Measurements from ENCODE around the gene LRRC72.
"Not testable (repeated sequence)": the region's sequence is repeated elsewhere in the genome, so short reads cannot be mapped to it uniquely, and the experiment has no call there.

DNA sequence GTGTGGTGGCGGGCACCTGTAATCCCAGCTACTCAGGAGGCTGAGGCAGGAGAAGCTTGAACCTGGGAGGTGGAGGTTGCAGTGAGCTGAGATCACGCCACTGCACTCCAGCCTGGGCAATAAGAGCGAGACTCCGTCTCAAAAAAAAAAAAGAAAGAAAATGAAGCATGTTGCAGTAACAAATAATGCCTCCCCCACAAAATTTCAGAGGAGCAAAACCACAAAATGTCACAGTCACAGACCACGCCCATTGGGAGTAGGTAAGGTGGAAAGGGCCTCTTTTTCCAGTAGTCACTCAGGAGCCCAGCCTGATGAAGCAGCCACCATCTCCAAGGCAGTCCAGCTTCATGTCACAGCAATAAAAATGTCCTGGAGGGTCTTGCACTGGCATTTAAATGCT, 20.2 kb upstream of the LRRC72 start:
- not testable (repeated sequence) for TF ChIP-seq RCOR1 (IDR thresholded peaks at IDR 0.05; ENCODE audit: borderline replicate concordance in 1 of 2, low read depth in 2 of 2, low read length in 2 of 2)
- TF ChIP-seq, protein P1, sequence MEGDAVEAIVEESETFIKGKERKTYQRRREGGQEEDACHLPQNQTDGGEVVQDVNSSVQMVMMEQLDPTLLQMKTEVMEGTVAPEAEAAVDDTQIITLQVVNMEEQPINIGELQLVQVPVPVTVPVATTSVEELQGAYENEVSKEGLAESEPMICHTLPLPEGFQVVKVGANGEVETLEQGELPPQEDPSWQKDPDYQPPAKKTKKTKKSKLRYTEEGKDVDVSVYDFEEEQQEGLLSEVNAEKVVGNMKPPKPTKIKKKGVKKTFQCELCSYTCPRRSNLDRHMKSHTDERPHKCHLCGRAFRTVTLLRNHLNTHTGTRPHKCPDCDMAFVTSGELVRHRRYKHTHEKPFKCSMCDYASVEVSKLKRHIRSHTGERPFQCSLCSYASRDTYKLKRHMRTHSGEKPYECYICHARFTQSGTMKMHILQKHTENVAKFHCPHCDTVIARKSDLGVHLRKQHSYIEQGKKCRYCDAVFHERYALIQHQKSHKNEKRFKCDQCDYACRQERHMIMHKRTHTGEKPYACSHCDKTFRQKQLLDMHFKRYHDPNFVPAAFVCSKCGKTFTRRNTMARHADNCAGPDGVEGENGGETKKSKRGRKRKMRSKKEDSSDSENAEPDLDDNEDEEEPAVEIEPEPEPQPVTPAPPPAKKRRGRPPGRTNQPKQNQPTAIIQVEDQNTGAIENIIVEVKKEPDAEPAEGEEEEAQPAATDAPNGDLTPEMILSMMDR (IDR thresholded peaks at IDR 0.05 in 2 of 3, conservative IDR thresholded peaks at IDR 0.05 in 1 of 3; ENCODE audit: insufficient read depth in 2 of 3, low read depth in 1 of 3, low read length in 3 of 3): not testable (repeated sequence)
